SK-N-MC (cell line): ENCODE results near the gene CDH23.

Experiments used
- DNase-seq: peaks from one replicate; pipeline ENCODE4 v3.0.0-alpha.2; 2011; ENCODE audit warnings: low read depth, low spot score
- H3K27ac ChIP-seq: fragments of 200-600 bp; sonication (generic); 2 replicates; pipeline ENCODE4 v1.5.1; 2016; ENCODE audit warnings: mixed run types
- H3K36me3 ChIP-seq: fragments of 200-600 bp; sonication (generic); 2 replicates; pipeline ENCODE4 v1.6.1; 2017; ENCODE audit warnings: antibody characterized with exemption, low read length, mixed read lengths; ENCODE audit not compliant: insufficient read depth
- H3K4me3 ChIP-seq: fragments of 200-600 bp; sonication (generic); 2 replicates; pipeline ENCODE4 v1.5.1; 2016
- H3K9ac ChIP-seq: fragments of 200-600 bp; sonication (generic); 2 replicates; pipeline ENCODE4 v1.8.0; 2017; ENCODE audit warnings: mixed run types, mixed read lengths; ENCODE audit not compliant: insufficient read length
- H3K9me3 ChIP-seq: fragments of 200-600 bp; sonication (generic); 2 replicates; pipeline ENCODE4 v1.6.1; 2017; ENCODE audit warnings: low read depth, mild to moderate bottlenecking, antibody characterized with exemption, low read length, moderate library complexity, mixed read lengths
- EZH2 ChIP-seq: fragments of 200-600 bp; sonication (generic); IDR thresholded peaks from one replicate; pipeline ENCODE4 v1.6.1; 2017; ENCODE audit warnings: antibody characterized with exemption
- FOXP2 ChIP-seq: optimal IDR thresholded peaks from 2 replicates; pipeline ENCODE3; 2011; ENCODE audit warnings: mild to moderate bottlenecking, moderate library complexity; ENCODE audit not compliant: insufficient read depth; ENCODE audit errors: extremely low read length, control extremely low read depth
- POLR2AphosphoS5 ChIP-seq: IDR thresholded peaks from 2 replicates; pipeline ENCODE4 v1.6.1; 2012; ENCODE audit warnings: mild to moderate bottlenecking, low read depth, low read length, borderline replicate concordance

The CDH23 gene

DNA sequence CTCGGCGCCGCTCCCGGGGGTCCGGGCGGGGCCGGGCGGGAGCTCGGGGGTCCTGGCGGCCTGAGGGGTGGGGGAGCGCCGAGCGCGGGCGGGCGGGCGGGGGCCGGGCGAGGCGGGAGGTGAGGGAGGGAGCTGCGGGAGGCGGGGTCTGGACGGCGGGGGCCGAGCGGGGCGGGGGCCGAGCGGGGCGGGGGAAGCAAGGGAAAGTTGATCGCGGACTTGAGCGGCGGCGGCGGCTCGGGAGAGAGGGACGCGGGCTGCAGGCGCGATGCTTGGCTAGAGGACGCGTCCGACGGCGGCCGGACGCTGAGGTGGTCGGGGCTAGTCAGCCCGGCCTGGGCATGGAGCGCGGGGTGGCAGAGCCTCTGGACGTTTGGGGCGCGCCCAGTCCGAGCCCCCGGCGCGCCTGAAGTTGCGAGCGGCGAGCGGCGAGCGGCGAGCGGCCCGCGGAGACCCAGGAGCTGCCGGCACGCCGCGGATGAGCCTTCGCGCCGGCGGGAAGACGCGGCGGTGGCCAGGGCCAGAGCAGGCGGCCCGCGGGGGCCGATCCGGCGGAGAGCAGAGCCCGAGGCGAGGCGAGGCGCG lies at the start of gene CDH23:
CDH23 (plus strand) TSS at position 210 of the 585 bp plus-strand sequence. CDS start 42,912 bp downstream, outside the sequence.
- Histone ChIP-seq H3K9ac (peak within 1 kb of the TSS; percentile 37), H3K36me3 (no peaks in the 10 kb centered on the region), H3K9me3 (no peaks in the 10 kb centered on the region), H3K4me3 (peak within 1 kb of the TSS; percentile 80), H3K27ac (no peak within 1 kb of the TSS)
- TF ChIP-seq POLR2AphosphoS5 (no peak), EZH2 (no peak), FOXP2 (no peak)
- no peak for DNase-seq

DNA sequence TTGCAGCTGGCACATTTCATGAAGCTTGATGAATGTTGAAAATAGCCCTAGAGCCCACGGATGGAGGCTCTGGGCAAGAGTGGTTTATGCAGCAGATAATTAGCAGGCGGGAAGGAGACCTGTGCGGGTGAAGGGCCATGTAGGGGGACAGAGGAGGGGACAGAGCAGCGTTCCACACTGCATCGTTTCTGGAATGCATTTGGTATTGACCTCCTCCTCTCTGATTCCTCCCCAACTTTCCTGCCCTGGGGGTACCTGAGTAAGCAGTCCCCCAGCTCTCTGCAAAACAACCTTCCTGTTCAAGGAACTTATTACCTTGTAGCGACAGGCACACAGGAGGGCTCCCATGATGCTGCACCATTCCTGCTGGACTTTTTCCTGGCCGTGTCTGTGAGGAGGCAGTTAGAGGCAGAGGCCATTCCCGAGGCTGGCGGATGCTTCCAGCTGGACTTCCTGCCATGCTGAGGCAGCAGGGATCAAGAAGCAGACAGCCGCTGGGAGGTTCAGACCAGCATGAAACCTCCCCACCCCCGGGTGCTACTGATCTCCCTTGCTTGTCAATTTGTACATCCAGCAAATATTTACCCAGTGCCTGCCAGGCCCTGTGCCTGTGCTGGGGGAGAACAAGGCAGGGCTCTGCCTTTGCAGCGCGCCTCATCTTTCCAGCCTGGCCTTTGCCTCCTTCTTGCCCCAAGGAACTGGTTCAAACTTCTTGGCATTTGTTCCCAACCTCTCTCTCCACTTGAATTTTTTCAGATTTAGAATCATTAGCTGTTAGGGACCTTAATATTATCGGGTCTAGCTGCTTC lies 48.9 kb upstream of the CDH23 start:
- Histone ChIP-seq H3K9me3 (no peaks in the 10 kb centered on the region), H3K36me3 (no peaks in the 10 kb centered on the region), H3K4me3 (no peak overlapping the region), H3K27ac (no peak overlapping the region), H3K9ac (no peak overlapping the region)
- no peak for DNase-seq
- no peak for TF ChIP-seq POLR2AphosphoS5
- no peak for TF ChIP-seq EZH2
- TF ChIP-seq FOXP2: no peak

DNA sequence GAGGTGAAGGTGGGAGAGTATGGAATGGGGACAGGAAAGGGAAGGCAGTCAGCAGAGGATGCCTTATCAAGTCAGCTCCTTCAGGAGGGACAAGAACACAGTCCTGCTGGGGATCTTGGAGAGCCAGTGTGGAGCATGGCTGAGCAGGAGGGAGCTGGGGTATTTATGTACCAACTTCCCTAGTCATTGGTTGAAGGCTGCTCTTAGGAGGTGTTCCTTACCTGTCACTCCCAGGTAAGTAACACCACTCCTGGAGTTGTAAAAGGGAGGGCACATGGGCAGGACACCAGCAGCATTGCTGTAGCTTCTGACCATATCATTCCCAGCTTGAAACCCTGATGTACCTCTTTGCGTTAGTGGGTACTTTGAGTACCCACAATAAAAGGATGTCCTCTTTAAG lies 47.9 kb upstream of the CDH23 start:
- TF ChIP-seq POLR2AphosphoS5 (no peak), EZH2 (no peak), FOXP2 (no peak)
- no peak for DNase-seq
- H3K27ac ChIP-seq: no peak overlapping the region

DNA sequence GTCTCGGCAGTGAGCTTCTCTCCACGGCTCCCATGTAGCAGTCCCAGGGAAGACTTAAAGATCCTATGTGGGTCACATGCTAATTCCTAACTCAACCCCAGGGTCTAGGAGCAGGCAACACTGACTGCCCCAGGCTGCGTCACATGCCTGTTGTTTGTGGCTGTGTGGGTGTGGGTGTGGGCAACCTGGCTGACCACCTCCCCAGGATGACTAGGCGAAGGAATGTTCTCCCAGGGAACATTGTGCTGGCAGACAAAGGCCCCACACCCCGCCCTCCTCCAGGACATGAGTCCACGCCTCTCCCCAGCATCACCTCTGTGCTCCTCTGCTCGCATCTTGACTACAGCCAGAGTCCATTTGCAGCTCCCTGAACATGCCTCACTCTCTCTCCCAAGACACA lies 47.3 kb upstream of the CDH23 start:
- no peak overlapping the region for H3K9ac ChIP-seq
- no peak for DNase-seq
- H3K4me3 ChIP-seq: no peak overlapping the region
- H3K36me3 ChIP-seq: no peaks in the 10 kb centered on the region
- H3K9me3 ChIP-seq: no peaks in the 10 kb centered on the region
- no peak for TF ChIP-seq POLR2AphosphoS5
- TF ChIP-seq EZH2: no peak
- TF ChIP-seq FOXP2: no peak
- H3K27ac ChIP-seq: no peak overlapping the region

More for the DNA sequence above, 47.9 kb upstream of the CDH23 start:
- Histone ChIP-seq H3K9me3 (no peaks in the 10 kb centered on the region), H3K36me3 (no peaks in the 10 kb centered on the region), H3K4me3 (no peak overlapping the region), H3K9ac (no peak overlapping the region)

DNA sequence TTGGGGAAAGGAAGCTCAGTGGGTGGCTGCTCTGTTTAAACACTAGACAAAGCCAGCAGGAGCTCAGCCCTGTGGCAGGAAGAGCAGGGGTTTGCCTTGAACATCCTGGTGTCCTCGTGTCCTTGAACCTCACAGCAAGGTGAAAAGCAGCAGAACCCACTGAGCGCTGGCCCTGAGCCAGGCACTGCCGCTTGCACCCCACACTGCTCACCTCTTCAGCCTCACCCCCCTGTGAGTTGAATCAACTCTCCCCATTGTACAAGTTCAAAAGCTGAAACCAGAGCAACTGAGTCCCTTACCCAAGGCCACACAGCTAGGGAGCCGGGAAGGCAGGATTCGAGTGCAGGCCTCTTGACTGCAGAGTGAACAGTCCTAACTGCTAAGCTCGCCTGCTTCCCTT lies 45.6 kb upstream of the CDH23 start:
- Histone ChIP-seq H3K9ac (no peak overlapping the region), H3K9me3 (no peaks in the 10 kb centered on the region), H3K36me3 (no peaks in the 10 kb centered on the region), H3K27ac (no peak overlapping the region), H3K4me3 (no peak overlapping the region)
- TF ChIP-seq FOXP2 (no peak), EZH2 (no peak), POLR2AphosphoS5 (no peak)
- no peak for DNase-seq

DNA sequence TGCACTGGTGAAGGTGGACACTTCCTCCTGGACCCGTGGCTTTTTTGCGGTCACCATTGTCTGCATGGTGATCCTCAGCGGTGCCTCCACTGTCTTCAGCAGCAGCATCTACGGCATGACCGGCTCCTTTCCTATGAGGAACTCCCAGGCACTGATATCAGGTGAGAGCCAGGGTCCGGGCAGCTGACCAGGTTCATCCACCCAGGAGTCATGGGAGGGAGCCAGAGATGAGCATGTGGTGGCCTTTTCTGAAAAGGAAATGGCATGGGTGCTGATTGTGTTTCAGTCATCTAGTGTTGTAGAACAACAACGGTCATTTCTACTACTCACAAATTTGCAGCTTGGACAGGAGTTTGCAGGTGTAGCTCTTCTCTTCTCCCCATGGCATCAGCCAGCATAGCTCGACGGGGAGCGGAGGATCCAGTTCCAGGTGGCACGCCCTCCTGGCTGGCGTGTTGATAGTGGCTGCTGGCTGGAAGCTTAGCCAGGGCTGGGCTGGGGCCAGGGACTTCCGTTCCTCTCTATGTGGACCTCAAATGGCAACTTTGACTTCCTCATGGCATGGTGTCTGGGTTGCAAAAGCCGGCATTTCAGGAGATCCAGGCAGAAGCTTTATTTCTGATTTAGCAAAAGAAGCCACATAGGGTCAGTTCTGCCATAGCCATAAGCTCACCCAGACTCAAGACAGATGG lies 44.9 kb upstream of the CDH23 start:
- H3K27ac ChIP-seq: no peak overlapping the region
- no peak overlapping the region for H3K4me3 ChIP-seq
- no peaks in the 10 kb centered on the region for H3K9me3 ChIP-seq
- TF ChIP-seq POLR2AphosphoS5 (no peak), EZH2 (no peak), FOXP2 (no peak)
- H3K9ac ChIP-seq: no peak overlapping the region
- H3K36me3 ChIP-seq: no peaks in the 10 kb centered on the region
- DNase-seq: no peak

DNA sequence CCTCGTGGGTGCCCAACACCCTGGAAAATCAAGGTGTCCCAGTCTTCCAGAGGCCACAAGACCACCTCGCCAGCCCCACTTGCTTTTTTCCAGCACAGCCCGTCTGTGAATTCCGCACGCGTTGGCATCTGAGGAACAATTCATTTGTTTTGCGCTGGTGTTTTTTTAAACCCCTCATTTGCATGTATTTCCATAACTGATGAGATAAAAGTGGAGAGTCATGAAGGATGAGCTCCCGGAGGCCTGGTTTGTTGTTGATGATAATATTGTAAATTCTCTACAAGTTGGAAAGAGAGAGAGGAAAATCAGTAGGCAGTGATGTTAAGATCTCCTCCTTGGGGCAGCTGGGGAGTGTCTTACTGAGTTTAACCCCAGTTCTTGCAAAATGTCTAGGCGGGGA lies 43.1 kb upstream of the CDH23 start:
- Histone ChIP-seq H3K27ac (no peak overlapping the region), H3K4me3 (no peak overlapping the region), H3K9me3 (no peaks in the 10 kb centered on the region), H3K36me3 (no peaks in the 10 kb centered on the region), H3K9ac (no peak overlapping the region)
- DNase-seq: no peak
- TF ChIP-seq EZH2 (no peak), POLR2AphosphoS5 (no peak), FOXP2 (no peak)

DNA sequence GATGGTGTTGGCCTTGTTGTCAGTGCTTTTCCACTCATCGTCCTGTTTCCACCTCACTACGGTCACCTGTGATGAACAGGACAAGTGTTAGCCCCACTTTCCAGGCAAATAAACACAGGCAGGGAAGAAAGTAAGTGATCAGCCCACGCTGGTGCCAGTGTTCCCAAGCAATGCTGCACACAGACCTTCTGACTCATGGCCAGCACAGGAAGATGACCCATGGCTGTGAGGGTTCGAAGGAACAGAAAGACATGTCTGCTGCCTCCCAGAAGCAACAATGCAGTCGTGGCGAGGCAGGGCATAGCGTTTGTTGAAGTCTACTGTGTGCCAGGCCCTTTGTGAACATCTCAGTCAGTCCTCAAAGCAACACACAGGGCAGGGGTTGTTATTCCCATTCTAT lies 41.9 kb upstream of the CDH23 start:
- Histone ChIP-seq H3K36me3 (no peaks in the 10 kb centered on the region), H3K9me3 (no peaks in the 10 kb centered on the region)
- TF ChIP-seq EZH2 (no peak), POLR2AphosphoS5 (no peak), FOXP2 (no peak)

More for the DNA sequence above, 41.9 kb upstream of the CDH23 start:
- no peak overlapping the region for H3K4me3 ChIP-seq
- no peak for DNase-seq
- H3K9ac ChIP-seq: no peak overlapping the region
- H3K27ac ChIP-seq: no peak overlapping the region
